GM12874 (cell line): ENCODE data around the gene CDR2.
A peak's percentile ranks its signal among the peaks of the same experiment; 100 is the strongest.

Source experiments
- TF ChIP-seq, protein P1 (sequence below): IDR thresholded peaks from 2 replicates; pipeline ENCODE4 v1.5.1; 2011; ENCODE audit warnings: low read depth, mild to moderate bottlenecking, control low read depth, low read length, moderate library complexity; ENCODE audit not compliant: insufficient read depth

CDR2 gene

GRCh38 chr16:22306788-22307187 lies 67.6 kb downstream of the CDR2 start:
- TF ChIP-seq, protein P1, sequence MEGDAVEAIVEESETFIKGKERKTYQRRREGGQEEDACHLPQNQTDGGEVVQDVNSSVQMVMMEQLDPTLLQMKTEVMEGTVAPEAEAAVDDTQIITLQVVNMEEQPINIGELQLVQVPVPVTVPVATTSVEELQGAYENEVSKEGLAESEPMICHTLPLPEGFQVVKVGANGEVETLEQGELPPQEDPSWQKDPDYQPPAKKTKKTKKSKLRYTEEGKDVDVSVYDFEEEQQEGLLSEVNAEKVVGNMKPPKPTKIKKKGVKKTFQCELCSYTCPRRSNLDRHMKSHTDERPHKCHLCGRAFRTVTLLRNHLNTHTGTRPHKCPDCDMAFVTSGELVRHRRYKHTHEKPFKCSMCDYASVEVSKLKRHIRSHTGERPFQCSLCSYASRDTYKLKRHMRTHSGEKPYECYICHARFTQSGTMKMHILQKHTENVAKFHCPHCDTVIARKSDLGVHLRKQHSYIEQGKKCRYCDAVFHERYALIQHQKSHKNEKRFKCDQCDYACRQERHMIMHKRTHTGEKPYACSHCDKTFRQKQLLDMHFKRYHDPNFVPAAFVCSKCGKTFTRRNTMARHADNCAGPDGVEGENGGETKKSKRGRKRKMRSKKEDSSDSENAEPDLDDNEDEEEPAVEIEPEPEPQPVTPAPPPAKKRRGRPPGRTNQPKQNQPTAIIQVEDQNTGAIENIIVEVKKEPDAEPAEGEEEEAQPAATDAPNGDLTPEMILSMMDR: no peak

DNA sequence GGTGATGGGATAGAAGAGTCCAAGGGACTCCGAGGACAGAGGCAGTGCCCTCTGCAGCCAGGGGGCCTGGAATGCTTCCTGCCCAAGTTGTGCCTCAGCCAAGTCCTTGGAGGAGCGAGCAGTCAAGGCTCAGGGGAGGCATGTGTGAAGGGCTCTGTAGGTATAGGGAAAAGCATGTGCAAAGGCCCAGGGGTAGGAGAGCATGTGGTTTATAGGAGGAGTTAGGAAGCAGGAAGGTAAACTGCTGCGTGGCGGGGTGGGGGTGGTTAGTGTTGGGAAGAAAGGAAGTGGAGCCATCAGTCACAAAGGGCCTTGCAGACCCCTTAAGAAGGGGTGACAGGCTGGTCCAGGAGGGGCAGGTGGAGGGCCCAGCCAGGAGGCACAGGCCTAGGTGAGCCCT lies 70.0 kb downstream of the CDR2 start:
- TF ChIP-seq, protein P1: no peak

DNA sequence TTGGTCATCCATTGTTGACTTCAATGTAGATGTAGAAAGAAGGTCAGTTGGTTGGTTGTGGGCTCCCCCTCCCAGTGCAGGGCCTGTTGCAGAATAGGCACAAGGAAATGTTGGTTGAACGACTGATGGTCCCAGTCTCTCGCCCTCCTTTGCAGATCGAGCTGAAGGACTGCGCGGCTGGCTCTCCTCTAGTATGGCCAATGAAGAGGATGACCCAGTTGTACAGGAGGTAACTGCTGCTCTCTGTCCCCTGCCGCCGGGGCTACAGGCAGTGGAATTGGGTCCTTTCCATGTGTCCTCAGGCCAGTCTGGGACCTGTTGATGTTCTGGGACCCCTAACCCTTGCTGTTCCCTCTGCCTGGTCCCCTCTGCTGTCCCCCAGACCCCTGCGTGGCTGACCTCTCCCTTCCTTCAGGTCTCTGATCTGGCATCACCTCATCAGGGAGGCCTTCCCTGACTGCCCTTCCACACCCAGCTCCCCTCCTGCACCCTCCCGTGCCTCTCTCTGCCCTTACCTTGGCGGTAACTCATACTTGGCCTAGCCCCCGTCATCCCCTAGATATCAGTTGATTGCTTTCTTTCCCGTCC lies 71.5 kb downstream of the CDR2 start:
- TF ChIP-seq, protein P1: no peak

DNA sequence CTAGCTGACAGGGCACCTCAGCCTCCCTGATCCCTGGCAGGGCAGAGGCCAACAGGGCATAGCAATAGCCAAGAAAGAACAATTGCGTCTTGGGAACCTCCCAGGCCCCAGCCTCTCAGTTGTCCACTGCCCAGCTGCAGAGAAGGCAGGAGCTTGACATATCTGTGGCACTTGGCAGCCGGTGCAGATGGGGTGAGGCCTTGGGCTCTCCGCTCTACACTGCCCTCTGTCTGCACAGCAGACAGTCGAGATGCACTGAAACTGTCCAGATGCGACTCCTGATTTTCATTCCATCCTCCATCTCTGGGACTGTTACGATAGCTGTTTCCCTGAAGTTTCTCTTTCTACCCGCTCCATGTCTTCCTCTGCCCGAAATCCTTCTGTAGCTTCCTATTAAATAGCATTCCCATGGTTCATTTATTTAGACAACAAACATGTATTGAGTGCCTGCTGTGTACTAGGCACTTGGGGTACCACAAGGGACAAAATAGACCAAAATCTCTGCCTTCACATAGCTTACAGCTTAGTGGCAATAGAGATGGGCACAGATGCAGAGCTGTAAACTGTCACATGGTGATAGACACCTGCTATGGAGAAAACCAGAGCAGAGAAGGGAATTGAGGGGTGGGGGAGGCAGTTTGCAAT lies 73.9 kb downstream of the CDR2 start:
- TF ChIP-seq, protein P1: peak; percentile 76

DNA sequence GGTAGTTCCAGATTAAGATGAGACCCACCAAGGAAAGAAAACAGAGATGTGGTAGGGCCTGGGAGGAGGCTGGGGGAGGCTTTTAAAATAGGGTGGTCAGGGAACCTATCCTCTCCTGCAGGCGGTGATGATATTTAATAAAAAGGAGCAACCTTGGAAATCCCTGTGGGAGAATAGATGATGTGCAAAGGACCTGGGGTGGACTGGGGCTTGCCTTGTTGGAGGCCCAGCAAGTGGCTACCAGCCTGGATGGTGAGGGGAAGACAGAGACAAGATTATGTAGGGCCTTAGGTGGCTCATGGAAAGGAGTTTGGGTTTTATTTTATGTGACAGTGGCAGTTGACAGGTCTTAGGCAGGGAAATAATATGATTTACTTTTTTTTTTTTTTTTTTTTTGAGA lies 75.4 kb downstream of the CDR2 start:
- TF ChIP-seq, protein P1: no peak

DNA sequence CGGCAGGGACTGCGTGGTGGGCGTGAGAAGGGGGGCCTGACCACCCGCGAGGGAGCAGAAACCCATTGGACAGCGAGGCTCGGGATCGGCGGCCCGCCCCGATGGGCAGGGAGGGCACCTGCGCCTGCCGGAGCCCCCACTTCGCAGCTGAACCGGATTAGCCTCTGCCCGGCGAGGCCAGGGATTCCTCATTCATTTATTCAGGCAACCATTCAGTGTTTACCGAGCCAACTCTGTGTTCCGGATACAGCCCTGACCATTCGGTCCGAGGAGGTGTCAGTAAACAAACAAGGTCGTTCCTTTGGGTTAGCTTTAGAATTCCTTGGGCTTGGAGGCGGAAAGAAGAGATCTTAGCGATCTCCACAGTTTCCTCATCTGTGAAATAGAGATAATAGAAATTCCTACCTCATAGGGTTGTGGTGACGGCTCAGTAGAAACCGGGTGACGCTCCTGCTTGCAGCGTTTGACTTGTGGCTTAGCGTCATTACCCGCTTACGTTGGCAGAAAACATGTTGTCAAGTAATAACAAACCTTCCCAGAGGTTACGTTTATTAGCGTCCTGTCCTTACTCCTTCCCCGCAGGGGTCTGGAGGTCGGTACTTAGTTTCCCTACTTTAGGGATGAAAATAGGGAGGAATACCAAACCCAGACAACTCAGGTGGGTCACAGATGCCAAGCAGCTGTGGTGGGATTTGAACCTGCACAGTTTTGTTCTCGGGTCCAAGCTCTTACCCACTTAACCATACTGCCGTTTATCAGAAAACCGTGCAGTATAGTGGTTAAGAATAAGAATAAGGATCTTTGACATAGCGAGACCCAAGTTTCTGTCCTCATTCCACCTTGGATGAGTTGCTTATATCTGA lies 76.3 kb downstream of the CDR2 start:
- TF ChIP-seq, protein P1: no peak

GRCh38 chr16:22297114-22297870 lies 77.1 kb downstream of the CDR2 start, which contains the start of gene POLR3E:
Gene POLR3E (plus strand): TSS chr16:22297409. CDS start chr16:22302969, 5,560 bp downstream.
- TF ChIP-seq, protein P1: peak; percentile 90
